RCC 7860 (cell line): ENCODE measurements around the gene SIRPD.
"Not testable (repeated sequence)": the region's sequence is repeated elsewhere in the genome, so short reads cannot be mapped to it uniquely, and the experiment has no call there.

Experiments used
- DNase-seq: peaks from one replicate; pipeline ENCODE4 v3.0.0-alpha.2; 2015; ENCODE audit warnings: low spot score
- FAIRE-seq: peaks from 2 replicates; lab custom pipeline; 2012; peaks lifted over from hg19 to GRCh38; lab: Jason Lieb, UNC

SIRPD gene

GRCh38 chr20:1557605-1558004 is at the start of gene SIRPD:
Gene SIRPD (minus strand): TSS chr20:1557705. CDS start chr20:1557653, 52 bp downstream.
- no peak for FAIRE-seq
- DNase-seq: no peak

- DNase-seq (no peak), FAIRE-seq (no peak)
These were observed 43.2 kb upstream of the SIRPD start for GRCh38 chr20:1600736-1601135.

GRCh38 chr20:1595333-1595732 is 37.8 kb upstream of the SIRPD start:
- DNase-seq: no peak

GRCh38 chr20:1588533-1589460 is 31.3 kb upstream of the SIRPD start:
- FAIRE-seq (no peak), DNase-seq (peak; percentile 10)

More at GRCh38 chr20:1595333-1595732, 37.8 kb upstream of the SIRPD start:
- no peak for FAIRE-seq

GRCh38 chr20:1587781-1588532 is 30.5 kb upstream of the SIRPD start:
- DNase-seq: no peak
- FAIRE-seq: no peak

GRCh38 chr20:1579488-1579887 is 22.0 kb upstream of the SIRPD start:
- FAIRE-seq (no peak), DNase-seq (no peak)

- DNase-seq: no peak
- no peak for FAIRE-seq
These were observed 20.4 kb upstream of the SIRPD start for GRCh38 chr20:1577906-1578305.

GRCh38 chr20:1577313-1577712 is 19.8 kb upstream of the SIRPD start:
- not testable (repeated sequence) for DNase-seq, FAIRE-seq

- DNase-seq: no peak
- no peak for FAIRE-seq
These were observed 19.1 kb upstream of the SIRPD start for GRCh38 chr20:1576641-1577040.

- DNase-seq, FAIRE-seq: not testable (repeated sequence)
These were observed 18.5 kb upstream of the SIRPD start for GRCh38 chr20:1576003-1576402.

GRCh38 chr20:1571583-1571982 is 14.1 kb upstream of the SIRPD start:
- DNase-seq, FAIRE-seq: not testable (repeated sequence)

GRCh38 chr20:1569415-1569881 is 11.9 kb upstream of the SIRPD start:
- DNase-seq: peak; percentile 20
- no peak for FAIRE-seq

- no peak for FAIRE-seq
- DNase-seq: no peak
These were observed 10.6 kb upstream of the SIRPD start for GRCh38 chr20:1568163-1568490.

GRCh38 chr20:1567392-1568162 is 10.1 kb upstream of the SIRPD start:
- DNase-seq (peak; percentile 94), FAIRE-seq (peak; percentile 86)

- DNase-seq: peak; percentile 14
- no peak for FAIRE-seq
These were observed 9.2 kb upstream of the SIRPD start for GRCh38 chr20:1566701-1567100.

GRCh38 chr20:1565461-1565860 is 8.0 kb upstream of the SIRPD start:
- FAIRE-seq (no peak), DNase-seq (no peak)

- DNase-seq (no peak), FAIRE-seq (no peak)
These were observed 6.1 kb upstream of the SIRPD start for GRCh38 chr20:1563598-1563997.

GRCh38 chr20:1562622-1563021 is 5.1 kb upstream of the SIRPD start:
- no peak for DNase-seq
- FAIRE-seq: no peak

- DNase-seq (no peak), FAIRE-seq (no peak)
These were observed 3.8 kb upstream of the SIRPD start for GRCh38 chr20:1561350-1561749.

- DNase-seq: no peak
- no peak for FAIRE-seq
These were observed 1.6 kb downstream of the SIRPD start for GRCh38 chr20:1555952-1556351.

GRCh38 chr20:1539816-1540419 is 17.6 kb downstream of the SIRPD start:
- no peak for DNase-seq
- FAIRE-seq: no peak
